Astrocyte of the spinal cord (primary cell): ENCODE data around the gene PTPRD.
A peak's percentile ranks its signal among the peaks of the same experiment; 100 is the strongest.

ENCODE experiments used
- DNase-seq: peaks from one replicate; pipeline ENCODE4 v3.0.0; 2011; ENCODE audit warnings: low read depth, low spot score
- H3K4me3 ChIP-seq: 2 replicates; pipeline ENCODE4 v1.5.1; 2011; ENCODE audit warnings: low read depth, mild to moderate bottlenecking, low read length, moderate library complexity
- CTCF ChIP-seq: IDR thresholded peaks from 2 replicates; pipeline ENCODE4 v1.5.1; 2012; ENCODE audit warnings: low read depth, mild to moderate bottlenecking, low read length, inconsistent platforms
- in situ Hi-C: cut with HindIII; loops from 2 replicates; pipeline ENCODE4 v1.10.0; 2017; ENCODE audit warnings: low sequenced_read_pairs

Gene PTPRD

DNA sequence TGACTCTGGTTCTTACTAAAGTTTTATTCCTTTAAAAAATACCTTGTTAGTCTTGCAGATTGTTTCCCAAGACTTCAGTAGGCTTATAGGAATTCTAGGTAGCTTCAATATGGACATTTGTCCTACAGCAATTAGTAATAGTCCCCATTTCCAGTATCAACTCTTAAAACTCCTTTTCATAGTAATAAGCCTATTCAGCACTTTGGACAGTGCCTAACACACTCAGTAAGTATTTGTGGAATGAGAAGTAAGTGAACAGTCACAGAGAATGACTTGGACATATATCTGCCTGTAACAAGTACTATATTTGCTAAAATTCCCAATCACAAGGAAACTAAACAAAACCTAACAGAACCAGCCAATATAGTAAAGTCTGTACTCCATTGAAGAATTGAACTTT, 1521.4 kb downstream of the PTPRD start:
- peak; percentile 9 for DNase-seq
- in situ Hi-C loops, result no loop called here

GRCh38 chr9:9079473-9079872, 1533.3 kb downstream of the PTPRD start:
- DNase-seq, result no peak
- no peak overlapping the region for H3K4me3 ChIP-seq
- no peak for TF ChIP-seq CTCF
- in situ Hi-C loops, result no loop called here

More for the DNA sequence above, 1521.4 kb downstream of the PTPRD start:
- no peak for TF ChIP-seq CTCF
- H3K4me3 ChIP-seq, result no peak overlapping the region

DNA sequence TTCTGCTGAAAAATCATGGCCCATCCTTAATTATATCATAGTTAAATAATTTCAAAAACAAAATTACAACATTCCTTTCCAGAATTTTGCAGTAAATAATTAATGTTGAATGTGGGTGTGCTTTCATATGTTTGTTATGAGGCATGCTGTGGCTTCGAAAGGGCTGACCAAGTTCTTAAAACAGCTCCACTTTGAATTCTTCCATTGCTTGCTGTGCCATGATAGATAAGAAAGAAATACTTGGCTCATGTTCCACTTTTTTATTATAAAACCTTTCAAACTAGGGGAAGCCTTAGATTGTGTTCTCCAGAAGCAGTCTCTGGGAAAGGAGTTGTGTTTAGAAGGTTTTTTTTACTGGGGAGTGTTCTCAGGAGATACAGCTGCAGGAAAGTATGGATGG, 1534.5 kb downstream of the PTPRD start:
- DNase-seq, result no peak
- in situ Hi-C loops, result no loop called here
- H3K4me3 ChIP-seq, result no peak overlapping the region
- TF ChIP-seq CTCF, result no peak

DNA sequence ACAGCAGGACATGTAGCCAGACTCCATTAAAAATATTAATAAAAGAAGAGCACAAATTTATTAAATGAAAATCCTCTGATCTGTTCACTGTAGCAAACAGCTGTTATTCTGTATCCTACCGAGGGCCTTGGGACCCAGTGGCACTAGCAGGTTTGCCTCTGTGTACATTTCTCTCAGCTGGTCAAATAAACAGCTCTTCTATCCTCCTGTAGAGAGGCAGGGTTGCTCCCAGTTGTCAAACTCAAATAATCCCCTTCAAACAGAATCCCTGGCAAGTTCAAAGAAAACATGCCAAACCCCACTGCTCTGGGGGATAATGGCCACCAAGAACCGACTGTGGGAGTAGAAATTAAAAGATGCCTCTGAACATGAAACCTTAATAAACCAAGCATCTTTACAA, 1551.2 kb downstream of the PTPRD start:
- no peak overlapping the region for H3K4me3 ChIP-seq
- no peak for DNase-seq
- in situ Hi-C loops, result no loop called here
- TF ChIP-seq CTCF, result no peak

- DNase-seq, result no peak
- no peak for TF ChIP-seq CTCF
- H3K4me3 ChIP-seq, result no peak overlapping the region
- in situ Hi-C loops, result no loop called here
Measured at GRCh38 chr9:9054354-9054992, 1558.3 kb downstream of the PTPRD start.

DNA sequence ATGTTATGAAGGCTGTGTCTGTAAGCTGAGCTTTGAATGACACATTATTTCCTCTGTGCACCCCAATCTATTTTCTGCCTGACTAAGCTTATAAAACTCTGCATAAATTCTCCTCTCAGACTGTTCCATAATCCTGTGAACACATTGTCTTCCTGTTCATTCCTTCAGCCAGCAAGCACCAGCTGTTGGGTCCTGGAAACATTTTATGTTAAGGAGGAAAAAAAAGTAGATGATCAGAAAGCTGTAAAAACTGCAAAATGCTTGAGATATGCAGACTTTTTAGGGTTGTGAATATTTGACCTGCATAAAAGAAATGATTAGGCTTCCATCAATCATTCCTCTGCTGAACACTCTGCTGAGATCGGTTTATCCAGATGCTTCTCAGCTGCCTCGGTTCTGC, 1567.2 kb downstream of the PTPRD start:
- in situ Hi-C loops, result no loop called here
- no peak for DNase-seq
- no peak for TF ChIP-seq CTCF
- no peak overlapping the region for H3K4me3 ChIP-seq
